NCI-H1092 (cell line): ENCODE measurements around the gene HAL.

ENCODE experiments used
- DNase-seq: peaks from one replicate; lab custom pipeline; 2025; lab: John Stamatoyannopoulos, UW

Gene HAL

DNA sequence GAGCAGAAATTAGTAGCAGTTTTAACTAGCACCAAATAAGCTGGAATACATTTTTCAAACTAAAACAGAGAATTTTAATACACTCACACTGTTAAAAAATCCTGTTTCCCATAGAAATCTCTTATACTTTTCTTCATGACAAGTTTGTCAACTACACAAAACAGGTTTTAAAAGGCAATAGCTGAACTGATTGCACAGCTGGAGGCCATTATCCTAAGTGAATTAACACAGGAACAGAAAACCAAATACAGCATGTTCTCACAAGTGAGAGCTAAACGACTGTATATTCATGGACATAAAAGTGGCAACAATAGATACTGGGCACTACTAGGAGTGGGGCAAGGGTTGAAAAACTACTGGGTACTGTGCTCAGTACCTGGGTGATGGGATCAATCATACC lies 11.6 kb upstream of the HAL start:
- DNase-seq: no peak

DNA sequence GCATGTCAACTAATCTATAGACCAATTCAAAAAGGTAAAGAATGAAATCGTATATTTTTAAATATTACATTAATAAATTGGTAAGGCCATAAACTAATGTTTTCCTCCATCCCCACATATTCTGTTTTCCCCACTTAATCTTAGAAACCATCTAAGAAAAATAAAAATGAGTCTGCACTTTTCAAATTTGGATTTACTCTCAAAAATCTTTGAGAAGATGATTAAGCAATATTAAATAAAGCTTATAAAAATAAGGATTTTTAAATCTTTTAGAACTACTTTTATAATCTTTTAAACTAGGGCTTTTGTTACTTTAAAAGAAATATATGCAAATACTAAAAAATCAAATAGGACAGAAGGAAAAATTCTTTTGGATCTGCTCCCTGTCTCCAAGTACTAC lies 10.6 kb upstream of the HAL start:
- DNase-seq: no peak

DNA sequence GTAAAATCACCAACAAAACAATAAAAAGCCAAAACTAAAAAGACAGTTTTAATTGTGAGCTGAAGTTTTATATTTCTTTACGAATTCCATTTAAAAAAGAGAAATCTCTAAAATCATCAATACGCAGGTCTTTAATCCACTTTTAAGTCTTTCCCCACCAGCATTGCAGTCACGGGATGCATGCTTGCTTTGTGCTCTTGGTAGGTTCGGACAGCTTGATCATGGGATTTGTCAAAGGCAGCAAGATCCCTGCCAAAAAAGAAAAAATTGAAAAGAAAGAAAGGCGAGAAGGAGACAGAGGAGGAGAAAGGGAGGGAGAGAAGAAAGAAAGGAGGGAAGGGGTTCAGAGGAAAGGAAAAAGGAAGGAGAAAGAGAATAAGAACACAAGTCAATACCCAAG lies 4.7 kb upstream of the HAL start:
- DNase-seq: no peak

DNA sequence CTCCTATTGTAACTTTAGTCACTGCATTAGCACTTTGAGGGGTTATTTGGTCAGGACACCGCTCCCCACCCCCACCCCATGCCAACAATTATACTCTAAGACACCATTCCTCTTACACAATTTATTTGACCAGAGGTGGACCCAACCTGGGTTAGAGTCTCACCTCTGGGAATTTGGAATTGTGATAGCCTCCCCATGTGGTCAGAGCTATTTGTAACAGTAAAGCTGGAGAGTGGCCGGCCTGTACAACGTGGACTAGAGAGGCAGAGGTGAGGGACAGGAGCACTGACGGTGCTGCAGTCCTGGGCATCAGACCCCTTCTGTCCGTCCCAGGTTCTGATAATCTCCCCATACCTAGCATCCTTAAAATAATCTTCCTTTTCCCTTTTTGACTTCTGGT lies 3.3 kb upstream of the HAL start:
- no peak for DNase-seq

DNA sequence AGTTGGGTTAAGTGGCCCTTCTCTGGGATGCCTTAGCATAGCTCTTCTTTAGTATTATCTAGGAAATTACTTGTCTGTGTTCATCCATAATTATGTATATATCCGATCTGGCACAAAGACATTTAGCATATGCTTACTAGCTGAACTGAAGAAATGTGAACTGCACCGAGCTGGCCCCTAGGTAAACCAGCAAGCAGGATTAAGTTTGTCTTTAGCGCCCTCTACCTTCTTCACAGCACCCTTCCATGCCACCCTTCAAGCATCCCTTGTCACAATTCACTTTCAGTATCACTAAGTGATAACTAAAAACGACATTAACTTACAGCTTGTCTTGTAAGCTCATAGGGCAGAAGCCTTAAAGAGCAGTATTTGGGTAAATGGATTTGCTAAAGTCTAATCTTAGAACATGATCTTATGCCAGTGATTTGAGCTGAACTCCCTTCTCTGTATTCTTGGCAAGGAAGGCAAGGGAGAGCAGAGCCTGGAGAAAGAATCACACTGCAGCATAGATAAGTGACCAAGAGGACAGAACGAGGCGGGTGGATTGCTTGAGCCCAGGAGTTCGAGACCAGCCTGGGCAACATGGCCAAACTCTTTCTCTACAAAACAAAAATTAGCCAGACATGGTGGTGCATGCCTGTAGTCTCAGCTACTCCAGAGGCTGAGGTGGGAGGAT lies 2.6 kb upstream of the HAL start:
- peak; percentile 19 for DNase-seq

DNA sequence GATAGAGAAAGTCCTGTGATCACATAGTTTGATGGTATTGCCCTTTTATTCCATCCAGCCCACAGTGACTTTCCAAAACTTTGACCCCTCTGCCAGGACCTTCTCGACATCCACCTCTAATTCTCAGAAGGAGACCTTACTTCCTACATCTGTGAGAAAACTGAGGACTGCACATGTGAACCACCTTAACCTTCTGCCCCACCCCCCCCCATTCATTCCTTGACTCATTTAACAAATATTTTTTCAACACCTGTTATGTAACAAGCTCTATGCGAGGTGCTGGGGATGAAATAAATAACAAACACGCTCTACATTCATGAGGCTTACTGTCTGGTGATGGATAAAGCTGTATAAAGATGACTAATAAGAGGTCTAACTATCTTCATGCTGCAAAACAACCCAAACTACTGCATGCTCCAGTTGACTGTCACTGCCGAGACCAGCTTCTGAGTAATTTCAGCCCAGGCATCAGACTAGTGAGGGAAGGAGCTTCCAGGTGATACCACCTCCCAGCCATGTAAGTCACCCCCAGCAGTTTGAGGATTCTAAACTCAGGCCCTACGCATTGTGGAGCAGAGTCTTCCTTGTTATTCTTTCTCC lies 1.9 kb upstream of the HAL start:
- DNase-seq: no peak

DNA sequence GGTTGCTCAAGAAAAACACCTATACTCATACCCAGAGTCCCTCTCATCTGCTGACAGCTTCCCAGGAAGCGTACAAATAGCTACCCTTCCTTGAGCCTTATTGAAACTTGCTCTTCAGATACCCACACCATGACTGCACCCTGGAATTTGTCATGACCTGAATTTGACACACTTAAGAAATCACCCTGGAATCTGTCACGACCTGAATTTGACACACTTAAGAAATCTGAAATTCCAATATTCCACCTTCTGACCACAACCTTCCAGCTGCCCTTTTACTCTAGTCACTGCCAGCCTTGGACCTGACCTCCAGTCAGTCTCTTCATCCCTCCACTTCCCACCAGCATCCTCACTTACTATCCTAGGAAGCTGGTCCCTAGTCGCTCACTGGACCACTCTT lies 1.1 kb upstream of the HAL start:
- DNase-seq: no peak

DNA sequence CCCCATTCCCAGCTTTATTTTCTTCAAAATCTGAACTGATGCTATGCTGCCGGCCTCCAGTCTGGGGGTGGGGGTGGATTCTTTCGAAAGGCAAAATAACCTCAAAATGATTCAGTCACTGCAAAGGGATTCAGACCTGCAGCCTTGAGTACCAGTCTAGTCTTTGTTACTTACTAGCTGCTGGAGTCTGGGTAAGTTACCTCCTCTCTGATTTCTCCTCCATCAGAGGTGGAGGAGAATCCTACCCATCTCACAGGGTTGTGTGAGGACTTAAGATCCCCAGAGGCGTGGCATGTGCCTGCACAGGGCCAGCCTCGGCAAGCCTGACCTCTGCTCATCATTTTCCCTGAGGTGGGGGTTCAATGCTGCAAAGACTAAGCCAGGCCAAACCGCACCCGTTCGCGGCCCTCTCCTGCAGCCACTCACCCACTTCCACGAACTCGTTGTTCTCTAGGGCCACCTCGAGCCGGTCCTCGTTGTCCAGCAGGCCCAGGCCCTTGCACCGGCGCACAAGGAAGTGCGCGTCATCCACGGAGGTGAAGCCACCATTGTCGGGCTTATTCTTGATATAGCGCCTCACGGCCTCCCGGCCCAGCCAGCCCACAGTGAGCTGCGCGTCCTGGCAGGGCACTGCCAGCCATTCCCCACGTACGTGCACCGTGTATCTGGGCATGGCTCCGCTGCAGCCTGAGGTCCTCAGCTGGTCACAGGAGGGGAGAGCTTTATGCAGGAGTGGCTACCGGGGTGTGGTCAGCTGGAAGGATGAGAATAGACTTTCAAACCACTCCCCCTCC lies 709 bp downstream of the HAL start:
- DNase-seq: no peak

DNA sequence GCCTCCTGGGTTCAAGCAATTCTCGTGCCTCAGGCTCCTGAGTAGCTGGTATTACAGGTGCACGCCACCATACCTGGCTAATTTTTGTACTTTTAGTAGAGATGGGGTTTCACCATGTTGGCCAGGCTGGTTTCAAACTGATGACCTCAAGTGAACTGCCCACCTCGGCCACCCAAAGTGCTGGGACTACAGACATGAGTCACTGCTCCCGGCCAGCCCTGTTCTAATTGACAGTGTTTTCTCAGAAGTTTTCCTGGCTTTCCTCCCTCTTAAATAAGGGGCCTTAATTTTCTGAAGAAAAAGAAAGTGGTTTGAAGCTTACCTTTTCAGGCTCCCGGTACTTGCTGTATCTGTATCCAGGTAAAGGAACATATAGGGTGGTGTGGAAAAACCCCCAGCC lies 1.7 kb downstream of the HAL start:
- DNase-seq: no peak

DNA sequence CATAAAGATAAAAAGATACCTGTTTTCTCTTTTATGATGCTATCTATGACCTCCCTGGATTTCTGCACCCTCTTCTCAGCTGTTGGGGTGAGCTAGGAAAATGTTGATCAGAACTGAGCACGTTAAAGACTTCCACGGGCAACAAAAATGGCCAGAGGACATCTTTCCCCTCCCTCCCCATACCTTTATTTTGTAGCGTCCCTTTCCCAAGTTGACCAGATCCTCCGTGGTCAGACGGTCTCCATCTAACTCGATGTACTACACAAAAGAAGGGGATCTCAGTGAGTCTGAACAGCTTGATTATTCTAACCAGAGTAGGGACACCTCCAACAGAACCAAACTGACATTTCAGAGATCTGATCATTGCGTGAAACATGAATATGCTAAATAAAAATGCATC lies 2.2 kb downstream of the HAL start:
- no peak for DNase-seq

DNA sequence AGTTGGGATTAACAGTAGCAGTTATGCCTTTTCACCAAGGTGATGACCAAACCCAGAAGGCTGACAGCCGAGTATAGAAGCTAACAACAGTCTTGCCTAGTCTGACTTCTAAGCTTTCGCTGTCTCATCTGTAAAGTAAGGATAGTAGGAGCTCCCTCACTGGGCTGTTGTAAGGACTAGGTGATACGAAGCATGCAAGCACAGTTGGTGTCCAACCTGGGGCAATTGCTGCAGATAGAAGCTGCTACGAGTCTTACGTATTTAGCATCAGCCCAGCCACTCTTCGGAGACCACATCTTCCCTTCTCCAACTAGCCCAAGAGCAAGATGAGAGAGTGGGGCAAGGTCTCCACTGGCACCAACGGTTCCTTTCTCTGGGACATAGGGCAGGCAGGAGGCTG lies 6.0 kb downstream of the HAL start:
- DNase-seq: no peak

DNA sequence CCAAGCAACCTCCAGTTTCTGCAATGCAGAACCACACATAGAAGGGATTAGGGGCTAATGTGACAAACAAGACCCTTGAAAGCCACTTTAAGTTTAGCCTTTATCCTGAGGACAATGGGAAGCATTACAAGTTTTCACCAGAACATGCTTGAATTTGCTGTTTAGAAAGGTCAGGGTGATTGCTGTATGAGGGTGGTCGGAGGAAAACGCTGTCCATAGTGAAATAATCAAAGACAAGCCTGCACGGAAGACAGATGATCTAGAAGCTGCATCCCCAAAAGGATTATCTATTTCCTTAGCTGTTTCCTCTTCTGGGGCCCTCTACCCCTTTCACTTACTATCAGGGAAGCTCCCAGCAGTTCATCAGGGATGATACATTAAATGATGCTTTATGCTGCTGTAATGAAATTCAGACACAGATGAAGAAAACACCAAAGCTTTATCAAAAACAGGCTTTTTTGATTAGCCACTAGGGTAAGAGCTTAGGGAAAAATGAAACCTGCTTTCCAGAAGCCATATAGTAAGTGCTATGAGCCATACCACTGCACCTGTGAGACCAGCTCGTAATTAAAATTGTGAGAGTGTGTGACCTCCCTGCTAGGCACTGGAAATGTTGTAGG lies 6.5 kb downstream of the HAL start:
- no peak for DNase-seq

DNA sequence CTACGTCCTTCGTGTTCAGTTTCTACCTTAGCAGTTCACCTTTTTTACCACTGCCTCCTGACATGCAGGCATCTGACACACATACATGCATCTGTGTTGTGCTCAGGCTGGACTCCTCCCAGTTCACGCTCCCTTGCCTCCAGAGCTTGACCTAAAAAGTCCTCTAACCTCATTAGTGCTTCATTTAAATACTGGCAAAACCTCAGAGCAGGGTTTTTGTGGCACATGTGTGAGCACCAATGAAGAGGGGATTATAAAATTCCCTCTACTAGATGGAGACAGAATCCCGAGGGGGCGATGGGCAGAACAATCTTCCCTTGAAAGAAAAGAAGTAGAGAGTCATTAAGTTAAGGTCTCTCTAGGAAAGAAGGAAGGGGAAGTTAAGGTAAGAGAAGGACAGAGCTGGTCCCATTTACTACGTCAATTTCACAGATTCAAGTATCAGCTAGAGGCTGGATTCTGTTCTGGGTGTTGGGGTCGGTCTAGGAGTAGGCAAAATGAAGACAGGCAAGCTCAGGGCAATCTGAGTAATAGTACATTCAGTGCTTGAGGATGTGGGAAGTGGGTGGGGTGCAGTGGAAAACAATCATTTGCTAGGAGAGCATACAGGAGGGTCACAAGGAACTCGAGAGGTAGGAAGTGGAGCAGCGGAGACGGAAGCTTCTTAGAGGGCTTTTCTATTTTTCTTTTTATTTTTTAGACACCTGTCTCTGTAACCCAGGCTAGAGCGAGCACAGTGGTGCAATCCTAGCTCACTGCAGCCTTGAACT lies 7.5 kb downstream of the HAL start:
- DNase-seq: no peak

DNA sequence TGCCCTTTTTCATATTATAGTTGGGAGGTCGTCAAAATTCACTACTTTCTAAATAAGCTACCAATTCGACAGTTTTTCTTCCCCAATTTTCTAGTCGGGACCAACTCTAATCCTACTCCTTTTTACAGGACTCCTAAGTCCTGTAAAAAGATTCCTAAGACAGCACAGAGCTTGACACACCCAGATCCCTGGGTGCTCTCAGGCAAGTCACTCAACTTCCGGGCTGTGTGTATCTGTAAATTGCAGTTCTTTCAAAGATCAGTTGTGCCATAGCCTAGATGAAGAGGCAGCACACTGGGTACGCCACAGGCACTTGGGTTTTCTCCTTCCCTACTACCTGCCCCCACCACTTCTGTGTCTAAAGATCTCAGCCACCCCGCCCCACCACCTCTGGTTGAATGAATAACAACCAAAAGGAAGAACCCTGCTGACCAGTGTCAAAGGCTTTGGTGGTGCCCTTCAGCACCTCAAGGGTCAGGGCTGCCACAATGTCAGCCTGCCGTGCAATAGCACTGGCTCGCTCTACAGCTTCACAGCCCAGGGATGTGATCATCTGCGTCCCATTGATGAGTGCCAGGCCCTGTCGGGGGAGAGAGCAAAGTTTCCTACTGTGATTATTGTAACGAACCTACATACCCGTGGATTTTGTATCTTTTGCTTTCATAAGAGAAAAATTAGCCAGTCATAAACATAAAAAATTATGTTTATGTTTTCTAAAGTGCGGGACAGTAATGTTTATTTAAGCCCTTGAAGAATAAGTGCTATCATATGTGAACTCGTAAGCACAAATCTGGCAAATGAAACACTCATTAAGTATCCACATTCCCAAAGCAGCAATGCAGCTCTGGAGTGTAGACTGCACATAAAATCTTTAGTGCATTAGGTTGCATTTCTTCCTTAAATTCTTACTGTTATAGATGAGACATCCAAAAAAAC lies 9.2 kb downstream of the HAL start:
- DNase-seq: no peak

DNA sequence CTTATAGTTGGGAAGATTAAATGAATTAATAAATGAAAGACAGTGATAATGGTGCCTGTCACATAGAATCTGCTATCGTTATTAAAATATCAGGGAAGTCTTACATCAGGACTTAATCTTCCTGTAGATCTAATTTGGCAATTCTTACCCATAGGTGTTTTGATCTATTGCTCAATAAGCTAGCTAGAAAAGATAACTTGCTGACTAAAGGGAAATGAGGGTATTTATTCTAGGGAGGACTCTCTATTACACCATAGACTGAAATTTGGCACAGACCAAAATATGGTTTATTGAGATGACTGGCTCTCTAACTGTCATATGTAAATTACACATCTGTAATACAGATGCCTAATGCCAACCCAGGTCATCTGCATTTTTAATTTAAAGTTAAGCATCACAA lies 11.5 kb downstream of the HAL start:
- no peak for DNase-seq

DNA sequence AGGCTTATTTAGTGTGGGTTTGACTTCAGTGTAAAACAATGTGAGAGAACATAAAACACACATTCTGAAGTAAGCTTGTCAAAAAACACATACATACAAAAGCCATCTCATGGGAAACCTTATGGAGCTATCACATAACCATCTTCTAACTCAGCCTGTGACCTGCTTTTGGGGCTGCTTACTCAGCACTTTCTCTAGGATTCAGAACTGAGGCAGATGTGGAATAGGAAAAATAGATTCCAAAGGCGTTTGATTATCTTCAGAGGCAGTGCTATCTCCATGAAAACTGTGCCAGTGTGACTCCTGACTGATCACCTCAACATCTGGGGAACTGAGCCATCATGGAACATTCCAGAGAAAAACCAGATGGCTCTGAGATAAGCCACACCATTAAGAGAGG lies 13.5 kb downstream of the HAL start:
- DNase-seq: no peak

DNA sequence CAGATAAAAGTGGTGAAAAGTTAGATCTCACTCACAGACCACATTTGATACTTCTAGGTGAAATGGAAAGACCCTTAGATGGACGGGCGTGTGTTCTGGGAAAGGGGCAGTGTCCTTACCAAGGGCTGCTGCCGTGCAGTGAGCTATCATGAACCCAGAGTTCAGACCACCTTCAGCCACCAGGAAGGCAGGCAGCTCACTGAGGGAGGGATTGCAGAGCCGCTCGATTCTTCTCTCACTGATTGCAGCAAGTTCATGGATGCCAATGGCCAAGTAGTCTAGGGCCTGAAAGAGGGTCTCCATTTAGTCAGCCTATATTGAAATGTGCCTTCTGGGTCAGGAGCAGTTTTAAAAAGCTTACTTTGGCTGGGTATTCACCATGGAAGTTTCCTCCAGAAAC lies 15.7 kb downstream of the HAL start:
- no peak for DNase-seq

DNA sequence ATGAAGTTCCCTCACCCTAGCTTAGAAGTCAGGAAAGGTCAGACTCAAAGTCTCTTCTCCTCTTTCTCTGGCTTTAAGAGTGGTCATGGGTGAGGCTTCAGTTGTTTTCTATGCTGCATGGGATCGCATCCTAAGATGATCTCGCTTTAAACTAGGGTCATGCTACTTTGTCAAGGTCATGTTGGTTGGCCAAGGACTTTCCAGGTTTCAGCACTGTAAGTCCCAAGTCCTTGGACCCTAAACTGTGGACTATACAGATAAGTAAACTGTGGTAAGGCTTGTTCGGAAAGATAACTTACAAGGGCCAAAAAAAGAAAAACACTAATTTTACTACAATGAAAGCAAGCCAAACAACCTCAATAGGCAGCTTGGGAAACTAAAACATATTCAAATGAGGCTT lies 17.4 kb downstream of the HAL start:
- no peak for DNase-seq

DNA sequence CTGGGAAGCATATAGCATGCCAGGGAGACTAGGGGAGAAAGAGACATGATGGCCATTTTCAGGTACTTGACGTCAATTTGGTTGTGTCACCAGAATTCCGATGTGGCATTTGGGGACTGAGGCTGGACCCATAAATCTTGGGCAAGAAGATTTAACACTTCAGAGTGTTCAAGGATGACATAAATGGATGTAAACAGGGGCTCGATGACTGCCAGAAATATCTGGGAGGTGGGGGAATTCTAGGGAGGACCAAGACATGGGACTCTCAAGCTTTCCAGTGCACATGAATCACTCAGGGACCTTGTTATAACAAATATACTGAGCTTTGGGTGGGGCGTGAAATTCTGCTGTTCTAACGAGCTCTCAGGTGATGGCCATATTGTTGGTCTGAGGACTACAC lies 17.8 kb downstream of the HAL start:
- no peak for DNase-seq

DNA sequence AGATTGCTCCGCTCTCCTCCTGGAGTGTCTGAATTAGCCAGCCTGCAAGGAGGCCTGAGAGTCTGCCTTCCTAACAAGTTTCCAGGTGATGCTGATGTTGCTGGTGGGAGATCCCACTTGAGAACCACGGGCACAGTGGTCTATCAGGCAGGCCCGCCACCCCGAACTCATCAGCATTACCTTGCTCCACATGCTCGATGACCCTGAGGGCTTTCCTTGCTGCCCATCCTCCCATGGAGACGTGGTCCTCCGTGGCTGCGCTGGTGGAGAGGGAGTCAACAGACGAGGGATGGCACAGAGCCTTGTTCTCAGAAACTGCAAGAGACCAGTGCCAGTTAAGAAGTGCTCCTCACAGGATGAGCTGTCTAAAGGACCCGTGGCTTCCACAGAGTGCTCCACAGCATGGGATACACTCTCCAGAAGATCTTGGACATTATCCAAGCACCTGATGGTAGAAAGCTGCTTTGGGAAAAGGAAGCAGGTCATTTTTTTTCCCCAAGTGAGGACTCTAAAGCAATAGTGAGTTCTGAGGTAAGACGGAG lies 18.3 kb downstream of the HAL start:
- no peak for DNase-seq

DNA sequence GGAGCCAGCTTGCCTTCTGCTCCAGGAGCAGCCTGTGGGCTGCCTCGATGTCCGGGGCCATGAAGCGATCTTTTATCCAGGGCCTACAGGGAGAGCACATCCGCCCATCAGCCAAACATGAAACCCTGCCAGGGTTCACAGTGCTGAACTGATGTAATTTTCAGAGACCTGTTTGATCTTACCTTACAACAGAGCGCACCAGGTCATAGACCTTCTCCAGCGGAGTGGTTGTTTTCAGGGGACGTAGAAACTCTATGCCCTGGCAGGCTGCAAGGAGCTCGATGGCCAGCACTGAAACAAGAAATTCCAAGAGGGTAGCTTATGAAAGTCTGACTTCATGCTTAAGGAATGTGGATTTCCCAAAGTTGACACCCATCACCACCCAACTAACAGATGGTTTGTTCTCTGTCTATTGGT lies 19.7 kb downstream of the HAL start:
- DNase-seq: no peak
